Upper lobe of right lung (tissue), 1 donor: ENCODE data around the gene CCDC127. TPM values are rescaled to one million over a fixed set of nuclear protein-coding genes. Genes with fewer than 3 reads are reported as not detected.
"Not testable (repeated sequence)": the region's sequence is repeated elsewhere in the genome, so short reads cannot be mapped to it uniquely, and the experiment has no call there.

Experiments used
- ATAC-seq: fragments of 200-7000 bp; cut with Tn5 transposase; one replicate; pipeline ENCODE4 v1.9.1; 2020; ENCODE audit warnings: mild to moderate bottlenecking, moderate library complexity
- DNase-seq: peaks from one replicate; pipeline ENCODE4 v3.0.0-alpha.2; 2020
- H3K27ac ChIP-seq: fragments of 200-600 bp; one replicate; pipeline ENCODE4 v1.8.0; 2022
- H3K27me3 ChIP-seq: fragments of 200-600 bp; one replicate; pipeline ENCODE4 v1.8.0; 2022; ENCODE audit warnings: mild to moderate bottlenecking
- H3K36me3 ChIP-seq: fragments of 200-600 bp; one replicate; pipeline ENCODE4 v1.8.0; 2022
- H3K4me1 ChIP-seq: fragments of 200-600 bp; one replicate; pipeline ENCODE4 v1.8.0; 2022
- H3K4me3 ChIP-seq: fragments of 200-600 bp; one replicate; pipeline ENCODE4 v1.8.0; 2022; ENCODE audit warnings: mild to moderate bottlenecking
- H3K9me3 ChIP-seq: fragments of 200-600 bp; one replicate; pipeline ENCODE4 v1.8.0; 2022
- CTCF ChIP-seq: fragments of 200-600 bp; IDR thresholded peaks from one replicate; pipeline ENCODE4 v1.8.0; 2022; ENCODE audit warnings: antibody characterized with exemption
- intact Hi-C: fragments of 100-400 bp; cut with DNase I; formaldehyde crosslinking; loops from one replicate; pipeline ENCODE4 v1.11.0; 2022
- total RNA-seq: library from RNA; stranded (reverse); fragmentation: NEBNext Ultra II Directional; extraction: Animal tissue kit (Norgen Biotek cat#: 25700); gene quantifications from one replicate; pipeline ENCODE4 v1.2.1, GENCODE V29; 2021
- donor health status: DM: no; HTN: yes; CAD: no; lungs with severe emphysema.

Gene CCDC127
- total RNA-seq, 1 donor from 2014 or later, result 5.5 TPM

GRCh38 chr5:223791-224190 lies 5.8 kb upstream of the CCDC127 start:
- Histone ChIP-seq H3K4me3 (no peak overlapping the region), H3K27me3 (no peaks in the 10 kb centered on the region), H3K36me3 (peaks cover 51% of the 10 kb centered on the region), H3K4me1 (peaks cover 35% of the 10 kb centered on the region), H3K27ac (no peak overlapping the region), H3K9me3 (no peaks in the 10 kb centered on the region)
- ATAC-seq (no peak), DNase-seq (no peak)
- intact Hi-C loops, result no loop called here
- no peak for TF ChIP-seq CTCF

GRCh38 chr5:222951-223715 lies 5.2 kb upstream of the CCDC127 start:
- ATAC-seq, H3K27ac ChIP-seq: not testable (repeated sequence)

GRCh38 chr5:219991-220390 lies 2.0 kb upstream of the CCDC127 start:
- Histone ChIP-seq H3K4me1 (peaks cover 39% of the 10 kb centered on the region), H3K4me3 (peak overlapping the region; percentile 86), H3K27ac (peak overlapping the region; percentile 90), H3K27me3 (no peaks in the 10 kb centered on the region), H3K36me3 (peaks cover 13% of the 10 kb centered on the region), H3K9me3 (no peaks in the 10 kb centered on the region)
- TF ChIP-seq CTCF, result no peak
- intact Hi-C loops, result no loop called here
- DNase-seq (no peak), ATAC-seq (no peak)

More at GRCh38 chr5:222951-223715, 5.2 kb upstream of the CCDC127 start:
- intact Hi-C loops, H3K4me3 ChIP-seq, H3K9me3 ChIP-seq, H3K27me3 ChIP-seq, DNase-seq: not testable (repeated sequence)
- peaks cover 35% of the 10 kb centered on the region for H3K4me1 ChIP-seq
- H3K36me3 ChIP-seq, result peaks cover 45% of the 10 kb centered on the region

GRCh38 chr5:219460-219863 lies 1.5 kb upstream of the CCDC127 start:
- peaks cover 8% of the 10 kb centered on the region for H3K36me3 ChIP-seq
- H3K27me3 ChIP-seq, result no peaks in the 10 kb centered on the region
- intact Hi-C loops, result no loop called here
- no peak for ATAC-seq
- H3K27ac ChIP-seq, result peak overlapping the region; percentile 90
- peak overlapping the region; percentile 86 for H3K4me3 ChIP-seq
- DNase-seq, result no peak
- H3K4me1 ChIP-seq, result peaks cover 39% of the 10 kb centered on the region
- no peaks in the 10 kb centered on the region for H3K9me3 ChIP-seq
- TF ChIP-seq CTCF, result no peak

GRCh38 chr5:218457-219291 lies 721 bp upstream of the CCDC127 start:
- Histone ChIP-seq H3K4me3 (peak overlapping the region; percentile 86), H3K9me3 (no peaks in the 10 kb centered on the region), H3K27ac (peak overlapping the region; percentile 90), H3K36me3 (peaks cover 5% of the 10 kb centered on the region), H3K4me1 (peaks cover 39% of the 10 kb centered on the region), H3K27me3 (no peaks in the 10 kb centered on the region)
- DNase-seq (peak; percentile 76), ATAC-seq (peak; percentile 64)
- intact Hi-C loops, result no loop called here
- no peak for TF ChIP-seq CTCF

GRCh38 chr5:216076-216475 lies 1.9 kb downstream of the CCDC127 start:
- H3K9me3 ChIP-seq, intact Hi-C loops, ATAC-seq, H3K4me3 ChIP-seq, H3K36me3 ChIP-seq, H3K27ac ChIP-seq, H3K27me3 ChIP-seq: not testable (repeated sequence)
- DNase-seq, result peak; percentile 54
- peaks cover 22% of the 10 kb centered on the region for H3K4me1 ChIP-seq

- H3K4me1 ChIP-seq, result peaks cover 14% of the 10 kb centered on the region
- ATAC-seq, H3K4me3 ChIP-seq, H3K36me3 ChIP-seq, DNase-seq, H3K27ac ChIP-seq, H3K27me3 ChIP-seq, H3K9me3 ChIP-seq, intact Hi-C loops: not testable (repeated sequence)
Measured at GRCh38 chr5:215256-215655, 2.7 kb downstream of the CCDC127 start.
